GM15510 (cell line): Measurements from ENCODE around the gene SNRNP200.

Source experiments
- POLR2A ChIP-seq: IDR thresholded peaks from 3 replicates; pipeline ENCODE4 v1.6.1; 2011; ENCODE audit warnings: borderline replicate concordance; ENCODE audit not compliant: insufficient read length; ENCODE audit errors: extremely low read depth

Gene SNRNP200

DNA sequence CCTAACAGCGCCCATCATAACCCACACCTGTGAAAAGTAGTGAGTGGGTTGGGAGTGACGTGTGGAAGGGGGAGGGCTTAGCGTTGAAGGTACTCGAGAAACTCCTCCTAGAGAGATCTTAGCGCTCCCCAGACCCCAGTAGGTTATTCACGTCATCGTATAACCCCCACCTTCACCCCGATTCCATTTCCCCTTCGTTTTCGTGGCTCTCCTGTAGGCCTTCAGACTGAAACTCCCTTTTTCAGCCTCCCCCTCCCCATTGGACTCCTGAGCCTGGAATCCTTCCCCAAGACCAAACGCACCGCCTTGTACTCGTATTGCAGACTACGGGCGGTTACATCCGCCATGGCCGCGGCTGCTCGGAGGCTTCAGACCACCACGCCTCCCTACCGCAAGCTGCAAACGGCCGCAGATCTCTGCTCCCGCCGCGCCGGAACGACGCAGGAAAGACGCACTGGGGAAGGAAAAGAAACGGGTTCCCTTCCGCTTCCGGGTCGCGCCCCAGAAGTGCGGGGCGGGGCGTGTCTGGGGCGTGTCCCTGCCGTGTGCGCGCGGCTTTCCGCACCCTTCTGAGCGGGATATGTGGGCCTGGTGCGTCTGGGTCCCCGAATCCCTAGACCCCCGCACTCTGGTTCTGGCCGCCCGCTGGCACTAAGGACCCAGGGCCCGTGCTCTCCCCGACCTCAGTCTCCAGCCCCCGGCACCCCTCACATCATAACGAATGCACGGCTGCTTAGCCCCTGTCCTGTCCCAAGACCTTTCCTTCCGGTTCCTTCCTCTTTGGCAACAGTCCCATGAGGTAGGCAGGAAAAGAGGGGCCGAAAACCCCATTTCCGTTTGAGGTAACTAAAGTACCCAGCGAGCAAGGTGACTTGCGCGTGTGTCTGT lies at the start of gene SNRNP200:
Gene SNRNP200, minus strand, starts transcription at position 456 of the 888 bp plus-strand sequence. Its CDS starts 109 bp downstream, at position 347.
- TF ChIP-seq POLR2A = peak; percentile 87

DNA sequence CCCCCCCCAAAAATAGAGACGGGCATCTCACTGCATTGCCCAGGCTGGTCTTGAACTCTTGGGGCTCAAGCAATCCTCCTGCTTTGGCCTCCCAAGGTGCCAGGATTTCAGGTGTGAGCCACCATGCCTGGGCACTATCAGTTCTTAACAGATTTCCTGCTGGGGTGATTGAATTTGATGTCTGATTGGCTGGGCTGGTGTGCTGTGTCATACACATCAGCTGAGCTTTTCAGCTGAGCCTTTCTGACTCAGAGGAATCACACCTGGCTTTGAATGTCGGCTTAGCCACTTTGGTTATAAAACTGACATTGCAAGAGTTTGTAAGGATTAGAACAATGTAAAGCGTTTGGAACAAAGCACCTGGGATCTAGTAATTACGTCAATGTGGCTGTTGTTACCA lies 49.1 kb upstream of the SNRNP200 start:
- TF ChIP-seq POLR2A = no peak

DNA sequence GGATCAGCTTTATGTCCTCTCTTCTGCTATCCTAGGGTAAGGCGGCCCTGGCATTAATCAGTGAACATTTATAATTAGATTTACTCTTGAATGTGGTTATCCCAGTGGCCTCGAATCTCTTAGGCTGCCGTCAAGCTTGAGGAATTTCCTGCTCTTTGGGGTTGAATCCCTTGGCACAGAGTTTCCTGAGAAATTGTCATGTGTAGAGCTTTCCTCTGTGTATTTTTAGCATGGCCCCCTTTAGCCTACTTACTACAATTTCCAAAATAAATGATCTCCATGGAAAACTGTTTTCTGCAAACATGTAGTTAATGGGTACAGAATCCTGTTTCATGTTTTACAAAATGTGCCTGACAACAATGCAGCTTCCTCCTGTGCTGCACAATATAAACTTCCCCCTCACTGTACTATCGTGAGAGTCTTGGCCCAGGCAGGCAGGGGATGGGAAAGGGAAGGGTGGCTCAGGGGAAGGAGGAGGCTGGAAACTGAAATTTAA lies 48.3 kb upstream of the SNRNP200 start:
- TF ChIP-seq POLR2A = no peak

GRCh38 chr2:96353032-96353561 lies 47.8 kb upstream of the SNRNP200 start:
- TF ChIP-seq POLR2A = no peak

GRCh38 chr2:96347395-96347794 lies 42.0 kb upstream of the SNRNP200 start:
- no peak for TF ChIP-seq POLR2A

DNA sequence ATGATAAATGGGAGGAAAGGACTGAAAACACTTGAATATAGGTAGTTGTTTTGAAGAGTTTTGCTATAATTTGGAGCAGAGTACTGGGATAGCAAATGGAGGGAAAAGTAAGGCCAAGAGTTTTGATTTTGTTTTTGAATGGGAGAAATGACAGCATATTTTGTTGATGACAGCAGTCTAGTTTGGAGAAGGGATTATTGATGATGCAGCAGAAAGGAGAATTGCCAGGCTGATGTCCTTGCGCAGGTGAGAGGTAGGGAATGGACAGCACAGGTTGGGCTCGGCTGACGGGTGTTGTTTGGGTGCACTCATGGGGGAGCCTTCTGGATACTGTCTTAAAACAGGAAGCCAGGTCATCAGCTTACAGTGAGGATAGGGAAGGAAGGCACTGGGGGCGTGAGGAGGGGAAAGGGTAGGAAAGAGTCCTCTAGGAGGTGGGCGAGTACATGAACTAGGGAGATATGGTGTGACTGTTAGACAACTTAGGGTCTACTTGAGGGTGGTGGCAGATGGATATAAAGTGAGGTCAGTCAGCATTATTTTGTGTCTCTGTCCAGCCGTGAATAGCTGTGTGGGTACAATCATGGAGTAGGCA lies 40.6 kb upstream of the SNRNP200 start:
- no peak for TF ChIP-seq POLR2A

GRCh38 chr2:96345438-96345837 lies 40.1 kb upstream of the SNRNP200 start:
- no peak for TF ChIP-seq POLR2A

GRCh38 chr2:96344011-96344410 lies 38.7 kb upstream of the SNRNP200 start:
- TF ChIP-seq POLR2A = no peak

DNA sequence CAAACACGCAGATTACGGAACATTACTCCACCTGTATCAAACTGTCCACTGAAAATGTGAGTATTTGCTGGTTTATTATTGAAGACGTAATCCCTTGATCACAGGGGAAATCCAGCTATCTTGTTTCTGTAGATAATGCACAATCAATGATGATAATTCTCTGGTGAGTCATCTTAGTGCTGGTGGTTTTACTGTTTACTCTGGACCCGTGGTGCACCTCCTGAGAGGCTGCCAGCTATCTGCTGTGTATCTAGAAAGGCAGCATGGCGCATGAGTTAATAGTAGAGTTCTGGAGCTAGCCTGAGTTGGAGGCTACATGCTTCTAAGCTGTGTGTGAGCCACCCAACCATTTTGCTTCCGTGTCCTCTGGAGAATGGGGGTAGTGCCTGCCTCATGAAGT lies 36.7 kb upstream of the SNRNP200 start:
- TF ChIP-seq POLR2A = no peak

- no peak for TF ChIP-seq POLR2A
Observed at GRCh38 chr2:96341641-96342040, 36.3 kb upstream of the SNRNP200 start.

- TF ChIP-seq POLR2A = no peak
Observed at GRCh38 chr2:96340493-96341414, 35.4 kb upstream of the SNRNP200 start.

DNA sequence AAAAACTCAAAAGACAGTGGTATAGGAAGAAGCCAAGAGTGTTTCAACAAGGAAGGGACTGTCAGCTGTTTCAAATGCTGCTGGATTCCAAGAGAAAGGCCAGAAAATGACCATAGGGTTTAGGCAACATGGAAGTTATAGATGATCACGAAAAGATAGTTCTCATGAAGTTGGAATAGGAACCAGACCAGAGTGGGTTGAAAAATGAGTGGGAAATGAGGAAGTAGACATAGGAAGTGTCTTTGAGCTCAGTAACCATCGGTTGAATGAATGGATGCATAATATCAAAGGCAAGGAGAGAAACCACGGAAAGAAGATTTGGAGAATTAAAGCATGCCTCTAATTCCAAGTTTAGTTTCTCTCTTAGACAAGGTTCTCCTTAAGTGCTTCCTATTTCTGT lies 31.5 kb upstream of the SNRNP200 start:
- no peak for TF ChIP-seq POLR2A

- TF ChIP-seq POLR2A = peak; percentile 71
Observed at GRCh38 chr2:96336104-96336775, 30.9 kb upstream of the SNRNP200 start.

DNA sequence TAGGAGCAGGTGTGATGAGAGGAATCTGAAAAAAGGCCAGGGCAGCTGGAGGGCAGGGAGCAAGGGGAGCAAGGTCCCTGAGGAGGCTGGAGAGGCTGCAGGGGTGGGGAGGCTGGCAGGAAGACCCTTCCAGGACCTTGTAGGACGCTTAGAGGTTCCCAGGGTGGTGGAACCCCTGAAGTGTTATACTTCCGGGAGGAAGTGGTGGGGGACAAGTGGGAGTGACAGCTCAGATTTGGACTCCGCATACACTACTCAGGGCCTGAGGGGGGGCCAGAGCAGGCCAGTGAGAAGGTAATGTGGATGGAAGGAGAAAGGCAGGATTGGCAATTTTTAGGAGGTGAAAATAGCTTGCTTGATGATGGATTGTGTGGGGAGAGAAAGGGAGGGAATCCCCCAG lies 28.4 kb upstream of the SNRNP200 start:
- no peak for TF ChIP-seq POLR2A
